ENCODE results near the gene ERBB2. TPM values are rescaled to one million over a fixed set of nuclear protein-coding genes. Genes with fewer than 3 reads are reported as not detected.
"Not testable (repeated sequence)": the region's sequence is repeated elsewhere in the genome, so short reads cannot be mapped to it uniquely, and the experiment has no call there.

The ERBB2 gene
- total RNA-seq, 4 donors from 2014 or later: 144 to 192 (median 173) TPM

DNA sequence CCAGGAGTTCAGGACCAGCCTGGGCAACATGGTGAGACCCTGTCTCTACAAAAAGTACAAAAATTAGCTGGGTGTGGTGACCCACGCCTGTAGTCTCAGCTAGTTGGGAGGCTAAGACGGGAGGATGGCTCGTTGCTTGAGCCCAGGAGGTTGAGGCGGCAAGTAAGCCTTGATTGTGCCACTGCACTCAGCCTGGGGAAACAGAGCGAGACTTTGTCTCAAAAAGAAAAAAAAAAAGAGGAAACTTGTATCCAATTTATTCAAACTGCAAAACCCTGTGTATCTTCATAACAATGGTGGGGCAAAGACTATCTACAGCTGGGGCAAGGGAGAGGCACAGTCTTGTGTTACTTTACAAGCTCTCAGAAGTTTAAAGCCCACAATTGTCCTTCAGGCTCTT, 59.3 kb downstream of the ERBB2 start:
- Histone ChIP-seq H3K27me3 (peaks cover 12% of the 10 kb centered on the region), H3K4me3 (no peak overlapping the region), H3K27ac (no peak overlapping the region), H3K4me1 (peaks cover 11% of the 10 kb centered on the region), H3K36me3 (no peaks in the 10 kb centered on the region), H3K9me3 (no peaks in the 10 kb centered on the region)
- no peak for DNase-seq (ENCODE audit: low spot score in 2 of 2)
- 87% methylated on average over 5 of the region's 5 CpGs for WGBS
- TF ChIP-seq POLR2A (IDR thresholded peaks at IDR 0.05) (no peak), EP300 (IDR thresholded peaks at IDR 0.05) (no peak), CTCF (IDR thresholded peaks at IDR 0.05) (no peak), POLR2AphosphoS5 (IDR thresholded peaks at IDR 0.05) (no peak)

DNA sequence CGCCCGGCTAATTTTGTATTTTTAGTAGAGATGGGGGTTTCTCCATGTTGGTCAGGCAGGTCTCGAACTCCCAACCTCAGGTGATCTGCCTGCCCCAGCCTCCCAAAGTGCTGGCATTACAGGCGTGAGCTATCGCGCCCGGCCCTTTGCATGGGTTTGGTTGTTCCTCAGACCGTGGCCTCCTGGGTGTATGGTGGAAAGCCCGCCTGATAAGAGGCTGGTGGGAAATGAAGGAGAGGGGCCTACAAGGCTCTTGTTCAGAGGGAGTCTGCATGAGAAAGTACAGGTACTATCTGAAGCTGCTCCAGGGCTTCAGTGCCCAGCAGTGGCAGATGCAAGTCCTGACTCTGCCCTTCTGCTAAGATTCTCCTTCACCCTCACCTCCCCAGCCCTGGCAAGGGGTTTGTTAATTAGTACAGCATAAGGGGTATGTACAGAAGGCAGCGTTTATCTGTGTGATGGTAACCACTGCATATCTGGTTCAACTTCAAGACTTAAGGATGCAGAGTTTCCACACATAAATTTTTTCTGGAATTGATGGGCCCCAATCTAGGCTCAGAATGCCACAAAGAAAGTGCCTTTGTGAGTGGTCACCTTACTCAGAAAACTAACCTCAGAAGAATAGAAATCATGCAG, 62.1 kb downstream of the ERBB2 start:
- Histone ChIP-seq H3K27me3 (peaks cover 20% of the 10 kb centered on the region), H3K27ac (no peak overlapping the region), H3K4me1 (no peaks in the 10 kb centered on the region), H3K36me3 (no peaks in the 10 kb centered on the region), H3K9me3 (no peaks in the 10 kb centered on the region), H3K4me3 (no peak overlapping the region)
- no peak for DNase-seq (ENCODE audit: low spot score in 2 of 2)
- TF ChIP-seq CTCF (IDR thresholded peaks at IDR 0.05): no peak
- TF ChIP-seq POLR2AphosphoS5 (IDR thresholded peaks at IDR 0.05): no peak
- TF ChIP-seq EP300 (IDR thresholded peaks at IDR 0.05): no peak
- no peak for TF ChIP-seq POLR2A (IDR thresholded peaks at IDR 0.05)
- 95% methylated on average over 10 of the region's 10 CpGs for WGBS

DNA sequence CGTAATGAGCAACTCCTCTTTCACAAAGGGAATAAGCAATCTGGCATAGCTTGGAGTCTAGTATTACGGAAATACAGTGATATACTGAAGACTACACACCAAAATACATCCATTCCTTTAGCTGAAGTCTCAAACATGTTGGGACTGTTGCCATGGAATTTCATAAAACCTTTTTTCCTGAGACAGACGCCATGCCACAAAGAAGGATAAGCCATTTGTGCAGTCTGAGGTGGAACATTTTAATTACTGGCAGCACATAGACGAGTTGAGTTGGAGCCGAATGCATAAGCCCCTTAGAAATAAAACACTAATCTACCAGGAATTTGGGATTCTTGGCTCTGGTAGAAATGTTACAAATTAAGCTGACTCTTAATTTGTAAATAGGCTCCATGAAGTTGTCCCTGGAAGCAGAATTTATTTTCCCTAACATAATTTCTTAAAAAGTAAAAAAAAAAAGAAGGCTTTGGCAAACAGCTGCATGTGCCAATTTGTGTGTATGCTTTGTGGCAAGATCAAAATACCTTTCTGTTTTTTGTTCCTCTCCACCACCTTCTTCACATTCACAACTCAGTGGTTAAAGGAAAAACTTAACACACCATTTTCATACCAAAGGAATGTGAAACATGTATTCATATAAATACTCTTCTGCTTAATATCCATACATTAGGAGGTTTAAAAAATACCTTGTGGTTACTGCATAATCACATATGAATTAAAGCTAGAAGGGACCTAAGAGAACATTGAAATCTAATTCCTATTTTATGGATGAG, 63.4 kb downstream of the ERBB2 start:
- H3K9me3 ChIP-seq: no peaks in the 10 kb centered on the region
- no peaks in the 10 kb centered on the region for H3K36me3 ChIP-seq
- WGBS: 74% methylated on average over 5 of the region's 5 CpGs
- H3K27ac ChIP-seq: no peak overlapping the region
- TF ChIP-seq CTCF (IDR thresholded peaks at IDR 0.05) (no peak), EP300 (IDR thresholded peaks at IDR 0.05) (no peak), POLR2A (IDR thresholded peaks at IDR 0.05) (no peak), POLR2AphosphoS5 (IDR thresholded peaks at IDR 0.05) (no peak)
- no peak for DNase-seq (ENCODE audit: low spot score in 2 of 2)
- H3K4me1 ChIP-seq: no peaks in the 10 kb centered on the region
- H3K27me3 ChIP-seq: peaks cover 20% of the 10 kb centered on the region
- no peak overlapping the region for H3K4me3 ChIP-seq

DNA sequence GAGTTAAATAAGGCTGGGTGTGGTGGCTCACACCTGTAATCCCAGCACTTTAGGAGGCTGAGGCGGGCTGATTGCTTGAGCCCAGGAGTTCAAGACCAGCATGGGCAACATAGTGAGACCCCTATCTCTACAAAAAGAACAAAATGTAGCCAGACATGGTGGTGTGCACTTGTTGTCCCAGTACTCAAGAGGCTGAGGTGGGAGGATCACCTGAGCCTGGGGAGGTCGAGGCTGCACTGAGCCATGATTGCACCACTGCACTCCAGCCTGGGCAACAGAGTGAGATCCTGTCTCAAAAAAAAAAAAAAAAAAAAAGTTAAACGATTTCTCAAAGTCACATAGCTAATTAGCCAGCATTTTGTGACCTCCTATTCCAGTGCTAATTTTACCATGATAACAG, 64.3 kb downstream of the ERBB2 start:
- not testable (repeated sequence) for H3K9me3 ChIP-seq
- WGBS: 76% methylated on average over 3 of the region's 3 CpGs
- H3K27me3 ChIP-seq: peaks cover 20% of the 10 kb centered on the region

GRCh38 chr17:39765175-39765574, 65.3 kb downstream of the ERBB2 start:
- Histone ChIP-seq H3K36me3 (no peaks in the 10 kb centered on the region), H3K27me3 (peaks cover 20% of the 10 kb centered on the region), H3K27ac (no peak overlapping the region), H3K4me3 (no peak overlapping the region), H3K4me1 (peaks cover 7% of the 10 kb centered on the region), H3K9me3 (no peaks in the 10 kb centered on the region)
- no peak for DNase-seq (ENCODE audit: low spot score in 2 of 2)
- no peak for TF ChIP-seq POLR2A (IDR thresholded peaks at IDR 0.05)
- no peak for TF ChIP-seq POLR2AphosphoS5 (IDR thresholded peaks at IDR 0.05)
- no peak for TF ChIP-seq CTCF (IDR thresholded peaks at IDR 0.05)
- no peak for TF ChIP-seq EP300 (IDR thresholded peaks at IDR 0.05)
- 64% methylated on average over 3 of the region's 3 CpGs for WGBS

More for the DNA sequence above, 64.3 kb downstream of the ERBB2 start:
- H3K27ac ChIP-seq; H3K4me3 ChIP-seq; H3K36me3 ChIP-seq; DNase-seq (ENCODE audit: low spot score in 2 of 2); H3K4me1 ChIP-seq: not testable (repeated sequence)

All from suprapubic skin (tissue), 4 donors.